ENCODE measurements around the gene ATP2A3.

ATP2A3 gene

GRCh38 chr17:3990386-3991127 lies 26.3 kb upstream of the ATP2A3 start:
- TF ChIP-seq, protein P1, sequence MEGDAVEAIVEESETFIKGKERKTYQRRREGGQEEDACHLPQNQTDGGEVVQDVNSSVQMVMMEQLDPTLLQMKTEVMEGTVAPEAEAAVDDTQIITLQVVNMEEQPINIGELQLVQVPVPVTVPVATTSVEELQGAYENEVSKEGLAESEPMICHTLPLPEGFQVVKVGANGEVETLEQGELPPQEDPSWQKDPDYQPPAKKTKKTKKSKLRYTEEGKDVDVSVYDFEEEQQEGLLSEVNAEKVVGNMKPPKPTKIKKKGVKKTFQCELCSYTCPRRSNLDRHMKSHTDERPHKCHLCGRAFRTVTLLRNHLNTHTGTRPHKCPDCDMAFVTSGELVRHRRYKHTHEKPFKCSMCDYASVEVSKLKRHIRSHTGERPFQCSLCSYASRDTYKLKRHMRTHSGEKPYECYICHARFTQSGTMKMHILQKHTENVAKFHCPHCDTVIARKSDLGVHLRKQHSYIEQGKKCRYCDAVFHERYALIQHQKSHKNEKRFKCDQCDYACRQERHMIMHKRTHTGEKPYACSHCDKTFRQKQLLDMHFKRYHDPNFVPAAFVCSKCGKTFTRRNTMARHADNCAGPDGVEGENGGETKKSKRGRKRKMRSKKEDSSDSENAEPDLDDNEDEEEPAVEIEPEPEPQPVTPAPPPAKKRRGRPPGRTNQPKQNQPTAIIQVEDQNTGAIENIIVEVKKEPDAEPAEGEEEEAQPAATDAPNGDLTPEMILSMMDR (IDR thresholded peaks at IDR 0.05; ENCODE audit: insufficient read depth, low read depth, low read length, missing control alignments) = no peak
- DNase-seq (ENCODE audit: low read depth) = peak; percentile 28
- H3K4me3 ChIP-seq (ENCODE audit: low read length) = no peak overlapping the region

DNA sequence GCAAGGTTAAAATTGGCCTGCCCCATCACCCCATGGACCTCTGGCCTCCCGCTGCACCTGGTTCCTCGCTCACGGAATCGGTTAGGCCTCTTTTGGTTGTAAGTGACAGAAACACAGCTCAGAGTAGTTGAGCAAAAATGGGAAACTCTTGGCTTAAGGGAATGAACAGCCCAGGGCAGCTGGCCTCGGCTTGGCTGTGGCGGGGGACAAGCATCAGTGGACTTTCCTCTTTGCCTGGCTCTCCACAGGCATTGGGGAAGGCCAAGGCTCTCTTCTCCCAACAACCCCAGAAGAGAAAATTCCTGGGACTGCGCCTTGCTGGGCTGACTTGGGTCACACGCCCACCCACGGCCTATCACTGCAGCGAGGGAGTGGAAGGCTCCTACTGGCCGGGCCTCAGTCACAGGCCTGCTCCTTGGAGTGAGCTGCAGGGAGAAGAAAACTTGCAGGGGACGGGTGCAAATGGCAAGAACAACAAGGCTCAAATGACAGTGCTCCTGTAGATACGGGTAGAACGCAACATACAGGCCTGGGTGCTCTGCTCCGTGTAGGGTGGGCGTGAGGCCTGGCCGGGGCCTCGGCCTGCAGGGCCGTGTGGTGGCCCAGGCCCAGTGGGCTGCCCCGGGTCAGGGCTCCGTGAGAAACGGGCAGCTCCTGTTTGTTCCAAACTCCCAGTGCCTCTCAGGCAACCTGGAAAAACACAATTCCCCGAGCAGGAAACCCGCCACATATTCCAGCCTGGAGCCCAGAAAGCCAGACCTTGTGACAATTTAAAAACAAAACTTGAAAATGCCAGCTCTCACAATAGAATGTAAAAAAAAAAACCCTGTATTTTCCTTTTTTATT lies 25.0 kb upstream of the ATP2A3 start:
- DNase-seq (ENCODE audit: low read depth) = no peak
- TF ChIP-seq, protein P1 (IDR thresholded peaks at IDR 0.05; ENCODE audit: insufficient read depth, low read depth, low read length, missing control alignments) = no peak
- no peak overlapping the region for H3K4me3 ChIP-seq (ENCODE audit: low read length)

DNA sequence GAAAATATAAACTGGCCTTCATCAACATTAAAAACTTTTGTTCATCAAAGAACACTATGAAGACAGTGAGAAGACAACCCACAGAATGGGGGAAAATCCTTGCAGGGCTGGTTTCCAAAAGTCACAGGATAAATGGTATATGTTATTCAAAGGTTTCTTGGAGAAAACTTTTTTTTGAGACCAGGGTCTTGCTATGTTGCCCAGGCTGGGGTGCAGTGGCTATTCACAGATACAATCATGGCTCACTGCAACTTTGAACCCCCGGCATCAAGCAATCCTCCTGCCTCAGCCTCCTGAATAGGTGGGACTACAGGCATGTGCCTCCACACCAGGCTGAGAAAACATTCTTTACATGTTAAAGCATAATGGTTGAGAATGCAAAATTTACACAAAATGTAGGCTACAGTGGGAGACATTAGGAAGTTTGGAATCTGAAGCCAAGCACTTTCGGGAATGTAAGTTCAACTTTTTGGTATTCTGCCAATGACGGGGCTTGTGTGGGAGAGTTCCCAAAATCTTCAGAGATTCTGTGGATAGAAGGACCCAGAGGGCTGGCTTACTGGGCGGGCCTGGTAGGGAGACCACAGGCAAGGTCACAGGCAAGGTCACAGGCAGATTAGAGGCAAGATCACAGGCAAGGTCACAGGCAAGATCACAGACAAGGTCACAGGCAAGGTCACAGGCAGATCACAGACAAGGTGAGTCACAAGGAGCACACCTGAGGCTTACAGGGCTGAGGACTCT lies 24.2 kb upstream of the ATP2A3 start:
- TF ChIP-seq, protein P1 (IDR thresholded peaks at IDR 0.05; ENCODE audit: insufficient read depth, low read depth, low read length, missing control alignments) = no peak
- H3K4me3 ChIP-seq (ENCODE audit: low read length) = no peak overlapping the region
- no peak for DNase-seq (ENCODE audit: low read depth)

DNA sequence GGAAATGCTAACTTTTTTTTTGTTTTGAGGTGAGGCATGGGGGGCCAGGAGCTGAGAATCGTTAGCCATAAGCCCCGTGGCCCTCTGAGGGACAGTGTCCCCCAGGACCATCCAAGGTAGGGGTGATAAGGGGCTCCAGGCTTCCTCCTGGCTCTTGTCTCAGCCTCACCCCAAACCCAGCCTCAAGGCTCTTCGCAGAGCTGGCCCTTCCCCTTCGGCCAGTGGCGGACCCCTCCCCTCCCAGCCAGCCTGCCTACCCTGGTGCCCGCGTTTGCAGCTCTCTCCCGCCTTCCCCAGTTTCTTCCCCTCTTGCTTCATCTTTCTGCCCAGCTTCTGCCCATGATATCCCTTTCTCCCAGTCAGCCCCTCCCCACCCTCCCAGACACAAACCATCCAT lies 22.7 kb upstream of the ATP2A3 start:
- no peak overlapping the region for H3K4me3 ChIP-seq (ENCODE audit: low read length)
- DNase-seq (ENCODE audit: low read depth) = no peak
- TF ChIP-seq, protein P1 (IDR thresholded peaks at IDR 0.05; ENCODE audit: insufficient read depth, low read depth, low read length, missing control alignments) = no peak

GRCh38 chr17:3986270-3986938 lies 22.2 kb upstream of the ATP2A3 start:
- peak; percentile 58 for DNase-seq (ENCODE audit: low read depth)
- TF ChIP-seq, protein P1 (IDR thresholded peaks at IDR 0.05; ENCODE audit: insufficient read depth, low read depth, low read length, missing control alignments) = no peak
- no peak overlapping the region for H3K4me3 ChIP-seq (ENCODE audit: low read length)

DNA sequence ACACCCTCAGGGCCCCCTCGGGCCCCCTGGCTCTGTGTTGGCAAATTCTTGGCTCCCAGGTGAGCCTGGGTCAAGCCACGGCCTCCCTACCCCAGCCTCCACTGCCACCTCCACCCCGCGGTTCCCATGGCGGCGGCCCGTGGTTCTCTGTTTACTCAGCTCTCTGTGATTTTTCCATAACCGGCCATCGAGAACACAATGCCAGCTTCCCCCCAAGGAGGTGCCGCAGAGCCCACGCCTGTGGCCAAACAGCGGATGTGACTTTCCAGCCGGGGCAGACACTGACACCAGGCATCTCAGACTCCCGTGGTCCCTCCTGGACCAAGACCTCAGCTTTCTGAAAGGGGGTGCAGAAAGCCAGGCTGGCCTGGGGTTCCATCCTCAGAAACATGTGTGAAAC lies 21.6 kb upstream of the ATP2A3 start:
- TF ChIP-seq, protein P1 (IDR thresholded peaks at IDR 0.05; ENCODE audit: insufficient read depth, low read depth, low read length, missing control alignments) = no peak
- no peak overlapping the region for H3K4me3 ChIP-seq (ENCODE audit: low read length)
- no peak for DNase-seq (ENCODE audit: low read depth)
